Loucy (cell line): ENCODE measurements around the gene KRTAP25-1.

ENCODE experiments used
- H2AFZ ChIP-seq: fragments of 200-600 bp; sonication (generic); 2 replicates; pipeline ENCODE4 v1.6.0; 2016; ENCODE audit warnings: antibody characterized with exemption, mild to moderate bottlenecking, low read length, moderate library complexity
- H3F3A ChIP-seq: fragments of 200-600 bp; 2 replicates; pipeline ENCODE4 v1.6.0; 2016; ENCODE audit warnings: antibody characterized with exemption, low read depth, mild to moderate bottlenecking
- H3K27me3 ChIP-seq: fragments of 200-600 bp; sonication (generic); 2 replicates; pipeline ENCODE4 v1.6.1; 2014; ENCODE audit warnings: low read length, mild to moderate bottlenecking; ENCODE audit not compliant: insufficient read depth, poor library complexity, severe bottlenecking
- H3K36me3 ChIP-seq: fragments of 200-600 bp; sonication (generic); 2 replicates; pipeline ENCODE4 v1.6.1; 2016; ENCODE audit warnings: low read length; ENCODE audit not compliant: insufficient read depth
- H3K4me1 ChIP-seq: fragments of 200-600 bp; sonication (generic); 2 replicates; pipeline ENCODE4 v1.5.1; 2014; ENCODE audit warnings: low read length, mild to moderate bottlenecking; ENCODE audit not compliant: insufficient read depth, poor library complexity, severe bottlenecking
- H3K4me2 ChIP-seq: fragments of 200-600 bp; sonication (generic); 2 replicates; pipeline ENCODE4 v1.6.0; 2014; ENCODE audit warnings: antibody characterized with exemption, low read length, low read depth, mild to moderate bottlenecking; ENCODE audit not compliant: poor library complexity, severe bottlenecking
- H3K4me3 ChIP-seq: fragments of 200-600 bp; sonication (generic); 2 replicates; pipeline ENCODE4 v1.5.1; 2014; ENCODE audit warnings: low read length, mild to moderate bottlenecking, mixed read lengths; ENCODE audit not compliant: poor library complexity, severe bottlenecking
- H3K79me2 ChIP-seq: fragments of 200-600 bp; sonication (generic); 2 replicates; pipeline ENCODE4 v1.6.1; 2014; ENCODE audit warnings: low read length; ENCODE audit not compliant: insufficient read depth
- H3K9ac ChIP-seq: fragments of 200-600 bp; sonication (generic); 2 replicates; pipeline ENCODE4 v1.6.0; 2014; ENCODE audit warnings: mild to moderate bottlenecking, low read depth, low read length, moderate library complexity; ENCODE audit not compliant: poor library complexity, severe bottlenecking
- H3K9me2 ChIP-seq: fragments of 200-600 bp; sonication (generic); replicated peaks from 2 replicates; pipeline ENCODE4 v1.6.1; 2016; ENCODE audit warnings: low read depth, low read length, mixed read lengths
- H3K9me3 ChIP-seq: fragments of 200-600 bp; sonication (generic); 2 replicates; pipeline ENCODE4 v1.6.1; 2014; ENCODE audit warnings: mild to moderate bottlenecking, antibody characterized with exemption, low read length, low read depth; ENCODE audit not compliant: insufficient read depth
- H4K20me1 ChIP-seq: fragments of 200-600 bp; sonication (generic); 2 replicates; pipeline ENCODE4 v1.6.0; 2014; ENCODE audit warnings: antibody characterized with exemption, low read length, mild to moderate bottlenecking; ENCODE audit not compliant: insufficient read depth, poor library complexity, severe bottlenecking
- EZH2phosphoT487 ChIP-seq: fragments of 200-600 bp; IDR thresholded peaks from 2 replicates; pipeline ENCODE4 v1.6.1; 2018; ENCODE audit warnings: antibody characterized with exemption, mild to moderate bottlenecking, moderate library complexity, borderline replicate concordance
- TF ChIP-seq, protein P1 (sequence below): fragments of 200-600 bp; sonication (generic); conservative IDR thresholded peaks from 2 replicates; pipeline ENCODE4 v1.5.1; 2014; ENCODE audit warnings: mild to moderate bottlenecking, antibody characterized with exemption, low read length

The KRTAP25-1 gene

DNA sequence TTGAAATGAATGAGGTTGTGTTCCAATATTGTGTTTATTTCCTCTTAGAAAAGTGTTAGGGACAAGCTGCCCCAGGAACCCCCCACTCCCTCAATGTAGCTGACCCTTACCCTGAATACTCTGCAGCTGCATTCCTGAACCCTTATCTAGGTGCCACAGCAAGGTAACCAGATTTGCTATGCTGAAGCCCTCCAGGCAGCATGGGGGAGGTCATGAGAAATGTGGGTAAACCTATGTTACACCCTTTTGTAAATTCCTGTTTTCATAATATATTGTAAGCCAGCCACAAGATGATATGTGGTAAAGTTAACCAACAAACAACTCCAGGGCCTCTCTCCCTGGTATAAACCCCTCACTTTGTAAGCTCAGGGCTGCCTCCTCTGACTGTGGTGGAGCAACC, 45.6 kb downstream of the KRTAP25-1 start:
- no peak overlapping the region for H2AFZ ChIP-seq

GRCh38 chr21:30240661-30241060, 48.7 kb downstream of the KRTAP25-1 start:
- Histone ChIP-seq H3K79me2 (no peaks in the 10 kb centered on the region), H3K4me3 (no peak overlapping the region), H3K4me1 (no peaks in the 10 kb centered on the region), H4K20me1 (no peaks in the 10 kb centered on the region), H3K27me3 (no peaks in the 10 kb centered on the region), H2AFZ (no peak overlapping the region), H3K36me3 (no peaks in the 10 kb centered on the region), H3K9me3 (no peaks in the 10 kb centered on the region; the same call in 1 of the 2 replicates), H3K9ac (no peak overlapping the region), H3K4me2 (no peak overlapping the region), H3K9me2 (no peaks in the 10 kb centered on the region), H3F3A (no peaks in the 10 kb centered on the region)
- TF ChIP-seq, protein P1, sequence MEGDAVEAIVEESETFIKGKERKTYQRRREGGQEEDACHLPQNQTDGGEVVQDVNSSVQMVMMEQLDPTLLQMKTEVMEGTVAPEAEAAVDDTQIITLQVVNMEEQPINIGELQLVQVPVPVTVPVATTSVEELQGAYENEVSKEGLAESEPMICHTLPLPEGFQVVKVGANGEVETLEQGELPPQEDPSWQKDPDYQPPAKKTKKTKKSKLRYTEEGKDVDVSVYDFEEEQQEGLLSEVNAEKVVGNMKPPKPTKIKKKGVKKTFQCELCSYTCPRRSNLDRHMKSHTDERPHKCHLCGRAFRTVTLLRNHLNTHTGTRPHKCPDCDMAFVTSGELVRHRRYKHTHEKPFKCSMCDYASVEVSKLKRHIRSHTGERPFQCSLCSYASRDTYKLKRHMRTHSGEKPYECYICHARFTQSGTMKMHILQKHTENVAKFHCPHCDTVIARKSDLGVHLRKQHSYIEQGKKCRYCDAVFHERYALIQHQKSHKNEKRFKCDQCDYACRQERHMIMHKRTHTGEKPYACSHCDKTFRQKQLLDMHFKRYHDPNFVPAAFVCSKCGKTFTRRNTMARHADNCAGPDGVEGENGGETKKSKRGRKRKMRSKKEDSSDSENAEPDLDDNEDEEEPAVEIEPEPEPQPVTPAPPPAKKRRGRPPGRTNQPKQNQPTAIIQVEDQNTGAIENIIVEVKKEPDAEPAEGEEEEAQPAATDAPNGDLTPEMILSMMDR: no peak
- no peak for TF ChIP-seq EZH2phosphoT487

More for the DNA sequence above, 45.6 kb downstream of the KRTAP25-1 start:
- no peaks in the 10 kb centered on the region for H3K9me2 ChIP-seq
- H3K79me2 ChIP-seq: no peaks in the 10 kb centered on the region
- no peaks in the 10 kb centered on the region for H4K20me1 ChIP-seq
- no peak overlapping the region for H3K4me3 ChIP-seq
- TF ChIP-seq EZH2phosphoT487: no peak
- TF ChIP-seq, protein P1: no peak
- no peaks in the 10 kb centered on the region for H3K27me3 ChIP-seq
- H3K36me3 ChIP-seq: no peaks in the 10 kb centered on the region
- no peak overlapping the region for H3K4me2 ChIP-seq
- H3K9me3 ChIP-seq: no peaks in the 10 kb centered on the region
- no peaks in the 10 kb centered on the region for H3K4me1 ChIP-seq
- H3K9ac ChIP-seq: no peak overlapping the region
- no peaks in the 10 kb centered on the region for H3F3A ChIP-seq
